Posterior vena cava (tissue), 2 donors: ENCODE data around the gene CCR6. TPM values are rescaled to one million over a fixed set of nuclear protein-coding genes. Genes with fewer than 3 reads are reported as not detected.
"Not testable (repeated sequence)": the region's sequence is repeated elsewhere in the genome, so short reads cannot be mapped to it uniquely, and the experiment has no call there.

Source experiments
- DNase-seq: peaks from one replicate; pipeline ENCODE4 v3.0.0-alpha.2; 2020; ENCODE audit warnings: low spot score
- intact Hi-C, 2 donors: fragments of 100-400 bp; cut with DNase I; formaldehyde crosslinking; loops; one replicate each; pipeline versions ENCODE4 v1.14.1 to v1.14.2; 2022 to 2023
- long read RNA-seq, 2 donors: library from polyadenylated mRNA; unstranded; transcript quantifications; one replicate each; pipeline ENCODE4 v2.0.0, GENCODE V29; 2020 to 2021
- total RNA-seq, 2 donors: library from RNA; stranded (reverse); fragmentation: NEBNext Ultra II Directional; extraction: Animal tissue kit (Norgen Biotek cat#: 25700); gene quantifications; one replicate each; pipeline ENCODE4 v1.2.1, GENCODE V29; 2021
- donor health status: DM: yes; HTN: yes; CAD: no.
- donor health status: DM: yes; HTN: yes; CAD: no.

The CCR6 gene
- total RNA-seq = not detected
- long read RNA-seq, donor 1, partial matches to known transcripts = 0 of 1 reads
- long read RNA-seq, donor 1, other reads (novel, unspliced or antisense) = 1 of 1 reads
- long read RNA-seq, donor 2 = 0 reads

- DNase-seq = no peak
- intact Hi-C loops = loop anchor here in 1 of 2 donors (10.0 kb wide), 1 partner anchor 118 kb away; no protein-coding TSS in a partner anchor
Measured at GRCh38 chr6:167122827-167123657, at the start of gene CCR6. CCR6 (plus strand) TSS chr6:167123096; CDS start chr6:167136135, 13,039 bp downstream.

GRCh38 chr6:167073679-167074274 lies 49.1 kb upstream of the CCR6 start:
- no peak for DNase-seq
- intact Hi-C loops = no loop called here

- intact Hi-C loops = no loop called here
- no peak for DNase-seq
Measured at GRCh38 chr6:167077241-167077932, 45.5 kb upstream of the CCR6 start.

- intact Hi-C loops = no loop called here
- no peak for DNase-seq
Measured at GRCh38 chr6:167078745-167079144, 44.2 kb upstream of the CCR6 start.

GRCh38 chr6:167079853-167080297 lies 43.0 kb upstream of the CCR6 start:
- intact Hi-C loops = no loop called here
- no peak for DNase-seq

- intact Hi-C loops = no loop called here
- DNase-seq = no peak
Measured at GRCh38 chr6:167087857-167088354, 35.0 kb upstream of the CCR6 start.

- DNase-seq, intact Hi-C loops: not testable (repeated sequence)
Measured at GRCh38 chr6:167088741-167089140, 34.2 kb upstream of the CCR6 start.

GRCh38 chr6:167089243-167090142 lies 33.4 kb upstream of the CCR6 start:
- DNase-seq = no peak
- intact Hi-C loops = no loop called here

- intact Hi-C loops = no loop called here
- no peak for DNase-seq
Measured at GRCh38 chr6:167090171-167090570, 32.7 kb upstream of the CCR6 start.

- DNase-seq = no peak
- intact Hi-C loops = no loop called here
Measured at GRCh38 chr6:167091026-167091804, 31.7 kb upstream of the CCR6 start.

GRCh38 chr6:167091805-167092107 lies 31.1 kb upstream of the CCR6 start:
- DNase-seq = no peak
- intact Hi-C loops = no loop called here

GRCh38 chr6:167092672-167093339 lies 30.1 kb upstream of the CCR6 start:
- intact Hi-C loops = no loop called here

GRCh38 chr6:167093406-167093921 lies 29.4 kb upstream of the CCR6 start:
- intact Hi-C loops = no loop called here
- DNase-seq = no peak

More at GRCh38 chr6:167092672-167093339, 30.1 kb upstream of the CCR6 start:
- DNase-seq = no peak

GRCh38 chr6:167093922-167094432 lies 28.9 kb upstream of the CCR6 start:
- no peak for DNase-seq
- intact Hi-C loops = no loop called here

GRCh38 chr6:167094436-167094819 lies 28.5 kb upstream of the CCR6 start:
- intact Hi-C loops = no loop called here
- DNase-seq = no peak

GRCh38 chr6:167094820-167095637 lies 27.9 kb upstream of the CCR6 start:
- intact Hi-C loops = no loop called here
- DNase-seq = no peak
